Measurements from ENCODE around the gene OBSCN. TPM values are rescaled to one million over a fixed set of nuclear protein-coding genes. Genes with fewer than 3 reads are reported as not detected.

OBSCN gene
- total RNA-seq, 2 donors from 2014 or later = 159 to 317 TPM

- Histone ChIP-seq H3K36me3 (peaks cover 73% of the 10 kb centered on the region), H3K27me3 (no peaks in the 10 kb centered on the region), H3K9me3 (peaks cover 0 to 10% of the 10 kb centered on the region in 2 donors), H3K27ac (peak overlapping the region in 1 of 2 donors; percentile 78), H3K4me1 (peaks cover 0 to 10% of the 10 kb centered on the region in 2 donors), H3K4me3 (no peak overlapping the region)
- TF ChIP-seq CTCF (IDR thresholded peaks at IDR 0.05) = no peak
- no peak for DNase-seq (ENCODE audit: low spot score)
Observed at GRCh38 chr1:228316589-228317387, 108.9 kb downstream of the OBSCN start.

- H3K4me3 ChIP-seq = no peak overlapping the region
- H3K27me3 ChIP-seq = no peaks in the 10 kb centered on the region
- peaks cover 73% of the 10 kb centered on the region for H3K36me3 ChIP-seq
- no peak overlapping the region for H3K27ac ChIP-seq
- DNase-seq (ENCODE audit: low spot score) = no peak
- H3K4me1 ChIP-seq = peaks cover 0 to 10% of the 10 kb centered on the region in 2 donors
- peaks cover 0 to 7% of the 10 kb centered on the region in 2 donors for H3K9me3 ChIP-seq
- TF ChIP-seq CTCF (IDR thresholded peaks at IDR 0.05) = no peak
Observed at GRCh38 chr1:228317411-228317828, 109.6 kb downstream of the OBSCN start.

GRCh38 chr1:228317891-228318810 is 110.3 kb downstream of the OBSCN start:
- Histone ChIP-seq H3K36me3 (peaks cover 75% of the 10 kb centered on the region), H3K27me3 (no peaks in the 10 kb centered on the region), H3K4me3 (no peak overlapping the region), H3K27ac (no peak overlapping the region), H3K9me3 (no peaks in the 10 kb centered on the region), H3K4me1 (peaks cover 0 to 10% of the 10 kb centered on the region in 2 donors)
- no peak for DNase-seq (ENCODE audit: low spot score)
- no peak for TF ChIP-seq CTCF (IDR thresholded peaks at IDR 0.05)

GRCh38 chr1:228318823-228319241 is 111.0 kb downstream of the OBSCN start:
- no peaks in the 10 kb centered on the region for H3K27me3 ChIP-seq
- peaks cover 0 to 7% of the 10 kb centered on the region in 2 donors for H3K4me1 ChIP-seq
- H3K9me3 ChIP-seq = no peaks in the 10 kb centered on the region
- H3K27ac ChIP-seq = no peak overlapping the region
- peaks cover 81% of the 10 kb centered on the region for H3K36me3 ChIP-seq
- no peak for TF ChIP-seq CTCF (IDR thresholded peaks at IDR 0.05)
- no peak for DNase-seq (ENCODE audit: low spot score)
- no peak overlapping the region for H3K4me3 ChIP-seq

GRCh38 chr1:228319352-228320088 is 111.7 kb downstream of the OBSCN start:
- DNase-seq (ENCODE audit: low spot score) = no peak
- no peak for TF ChIP-seq CTCF (IDR thresholded peaks at IDR 0.05)
- no peaks in the 10 kb centered on the region for H3K27me3 ChIP-seq
- peaks cover 0 to under 1% of the 10 kb centered on the region in 2 donors for H3K9me3 ChIP-seq
- H3K27ac ChIP-seq = no peak overlapping the region
- H3K4me3 ChIP-seq = no peak overlapping the region
- peaks cover 0 to under 1% of the 10 kb centered on the region in 2 donors for H3K4me1 ChIP-seq
- peaks cover 88% of the 10 kb centered on the region for H3K36me3 ChIP-seq
